Memory B cell (primary cell): ENCODE measurements around the gene NPTX1.

ENCODE experiments used
- ATAC-seq: fragments of 150-1000 bp; cut with Tn5 transposase; 2 replicates; pipeline ENCODE4 v1.10.0; 2021; ENCODE audit warnings: low read depth, mild to moderate bottlenecking, moderate library complexity
- DNase-seq, 2 donors: peaks; one replicate each; pipeline ENCODE4 v3.0.0; 2022; ENCODE audit warnings: low spot score in 2 of 2
- H3K27ac Mint-ChIP-seq: one replicate; pipeline ENCODE4 v1.8.0; 2022; ENCODE audit warnings: mild to moderate bottlenecking, moderate library complexity, mixed read lengths
- H3K27me3 Mint-ChIP-seq: one replicate; pipeline ENCODE4 v1.8.0; 2022; ENCODE audit warnings: mixed read lengths
- H3K36me3 Mint-ChIP-seq: one replicate; pipeline ENCODE4 v1.8.0; 2022; ENCODE audit warnings: mild to moderate bottlenecking, mixed read lengths
- H3K4me1 Mint-ChIP-seq: one replicate; pipeline ENCODE4 v1.8.0; 2022; ENCODE audit warnings: mixed read lengths
- H3K4me3 Mint-ChIP-seq: one replicate; pipeline ENCODE4 v1.8.0; 2022; ENCODE audit warnings: mild to moderate bottlenecking, moderate library complexity, mixed read lengths
- H3K9me3 Mint-ChIP-seq: one replicate; pipeline ENCODE4 v1.8.0; 2022; ENCODE audit warnings: mixed read lengths

Gene NPTX1

GRCh38 chr17:80479246-80479566 is 2.8 kb upstream of the NPTX1 start:
- Mint-ChIP-seq H3K9me3 (no peaks in the 10 kb centered on the region), H3K4me3 (peak overlapping the region; percentile 11)

GRCh38 chr17:80478487-80479245 is 2.3 kb upstream of the NPTX1 start:
- H3K27ac Mint-ChIP-seq, result no peak overlapping the region
- ATAC-seq (no peak), DNase-seq (no peak)
- H3K4me3 Mint-ChIP-seq, result peak overlapping the region; percentile 11
- peaks cover 32% of the 10 kb centered on the region for H3K27me3 Mint-ChIP-seq
- peaks cover 14% of the 10 kb centered on the region for H3K4me1 Mint-ChIP-seq
- H3K9me3 Mint-ChIP-seq, result no peaks in the 10 kb centered on the region
- H3K36me3 Mint-ChIP-seq, result no peaks in the 10 kb centered on the region

More at GRCh38 chr17:80479246-80479566, 2.8 kb upstream of the NPTX1 start:
- DNase-seq (no peak), ATAC-seq (no peak)
- H3K27ac Mint-ChIP-seq, result no peak overlapping the region
- no peaks in the 10 kb centered on the region for H3K36me3 Mint-ChIP-seq
- peaks cover 30% of the 10 kb centered on the region for H3K27me3 Mint-ChIP-seq
- H3K4me1 Mint-ChIP-seq, result peaks cover 13% of the 10 kb centered on the region

GRCh38 chr17:80477647-80478478 is 1.5 kb upstream of the NPTX1 start:
- H3K4me1 Mint-ChIP-seq, result peaks cover 14% of the 10 kb centered on the region
- H3K36me3 Mint-ChIP-seq, result no peaks in the 10 kb centered on the region
- no peak for ATAC-seq
- DNase-seq, result no peak
- no peaks in the 10 kb centered on the region for H3K9me3 Mint-ChIP-seq
- H3K27ac Mint-ChIP-seq, result no peak overlapping the region
- H3K27me3 Mint-ChIP-seq, result peaks cover 36% of the 10 kb centered on the region
- H3K4me3 Mint-ChIP-seq, result no peak overlapping the region

- Mint-ChIP-seq H3K4me3 (no peak overlapping the region), H3K36me3 (no peaks in the 10 kb centered on the region), H3K27ac (no peak overlapping the region), H3K9me3 (no peaks in the 10 kb centered on the region), H3K27me3 (peaks cover 33% of the 10 kb centered on the region), H3K4me1 (peaks cover 17% of the 10 kb centered on the region)
- peak in 1 of 2 donors; percentile 38 for DNase-seq
- ATAC-seq, result peak; percentile 36
Measured at GRCh38 chr17:80476877-80477646, 655 bp upstream of the NPTX1 start.

GRCh38 chr17:80474961-80475909 is 1.2 kb downstream of the NPTX1 start:
- H3K27me3 Mint-ChIP-seq, result peaks cover 35% of the 10 kb centered on the region
- peaks cover 17% of the 10 kb centered on the region for H3K4me1 Mint-ChIP-seq
- no peak overlapping the region for H3K27ac Mint-ChIP-seq
- H3K36me3 Mint-ChIP-seq, result no peaks in the 10 kb centered on the region
- H3K9me3 Mint-ChIP-seq, result no peaks in the 10 kb centered on the region
- peak in 1 of 2 donors; percentile 35 for DNase-seq
- peak overlapping the region; percentile 71 for H3K4me3 Mint-ChIP-seq
- ATAC-seq, result no peak

- no peak for DNase-seq
- H3K27me3 Mint-ChIP-seq, result peaks cover 31% of the 10 kb centered on the region
- no peaks in the 10 kb centered on the region for H3K36me3 Mint-ChIP-seq
- no peaks in the 10 kb centered on the region for H3K9me3 Mint-ChIP-seq
- no peak overlapping the region for H3K27ac Mint-ChIP-seq
- peaks cover 17% of the 10 kb centered on the region for H3K4me1 Mint-ChIP-seq
- ATAC-seq, result no peak
- H3K4me3 Mint-ChIP-seq, result peak overlapping the region; percentile 71
Measured at GRCh38 chr17:80474231-80474960, 2.0 kb downstream of the NPTX1 start.

GRCh38 chr17:80473701-80474100 is 2.7 kb downstream of the NPTX1 start:
- ATAC-seq, result no peak
- H3K9me3 Mint-ChIP-seq, result no peaks in the 10 kb centered on the region
- H3K4me1 Mint-ChIP-seq, result peaks cover 17% of the 10 kb centered on the region
- DNase-seq, result no peak
- H3K27me3 Mint-ChIP-seq, result peaks cover 34% of the 10 kb centered on the region
- H3K27ac Mint-ChIP-seq, result no peak overlapping the region
- H3K4me3 Mint-ChIP-seq, result no peak overlapping the region
- H3K36me3 Mint-ChIP-seq, result no peaks in the 10 kb centered on the region

GRCh38 chr17:80472996-80473395 is 3.4 kb downstream of the NPTX1 start:
- Mint-ChIP-seq H3K4me1 (peaks cover 17% of the 10 kb centered on the region), H3K27ac (no peak overlapping the region), H3K36me3 (no peaks in the 10 kb centered on the region), H3K9me3 (no peaks in the 10 kb centered on the region), H3K27me3 (peaks cover 39% of the 10 kb centered on the region), H3K4me3 (no peak overlapping the region)
- ATAC-seq (no peak), DNase-seq (no peak)

- ATAC-seq, result peak; percentile 52
- no peak for DNase-seq
- Mint-ChIP-seq H3K27ac (no peak overlapping the region), H3K4me1 (peaks cover 17% of the 10 kb centered on the region), H3K9me3 (no peaks in the 10 kb centered on the region), H3K4me3 (no peak overlapping the region), H3K27me3 (peaks cover 42% of the 10 kb centered on the region), H3K36me3 (no peaks in the 10 kb centered on the region)
Measured at GRCh38 chr17:80471922-80472321, 4.5 kb downstream of the NPTX1 start.

GRCh38 chr17:80470603-80471002 is 5.8 kb downstream of the NPTX1 start:
- no peak for ATAC-seq
- no peak overlapping the region for H3K4me3 Mint-ChIP-seq
- no peaks in the 10 kb centered on the region for H3K36me3 Mint-ChIP-seq
- no peaks in the 10 kb centered on the region for H3K9me3 Mint-ChIP-seq
- DNase-seq, result no peak
- H3K27ac Mint-ChIP-seq, result no peak overlapping the region
- H3K27me3 Mint-ChIP-seq, result peaks cover 42% of the 10 kb centered on the region
- peaks cover 17% of the 10 kb centered on the region for H3K4me1 Mint-ChIP-seq

GRCh38 chr17:80469667-80470066 is 6.7 kb downstream of the NPTX1 start:
- DNase-seq (no peak), ATAC-seq (no peak)
- Mint-ChIP-seq H3K4me1 (peaks cover 8% of the 10 kb centered on the region), H3K4me3 (no peak overlapping the region), H3K36me3 (no peaks in the 10 kb centered on the region), H3K27me3 (peaks cover 45% of the 10 kb centered on the region), H3K9me3 (no peaks in the 10 kb centered on the region), H3K27ac (no peak overlapping the region)

GRCh38 chr17:80468781-80469493 is 7.5 kb downstream of the NPTX1 start:
- Mint-ChIP-seq H3K27me3 (peaks cover 42% of the 10 kb centered on the region), H3K4me3 (no peak overlapping the region), H3K4me1 (peaks cover 3% of the 10 kb centered on the region), H3K9me3 (no peaks in the 10 kb centered on the region), H3K36me3 (no peaks in the 10 kb centered on the region), H3K27ac (no peak overlapping the region)
- DNase-seq (no peak), ATAC-seq (no peak)
